GM19397 (cell line): ENCODE measurements around the gene EFCC1.

Experiments
- ATAC-seq: cut with Tn5 transposase; IDR thresholded peaks from one replicate; pipeline ENCODE4 v1.9.1; 2021; ENCODE audit warnings: mild to moderate bottlenecking, moderate library complexity; ENCODE audit not compliant: unreplicated experiment

Gene EFCC1

GRCh38 chr3:129031476-129032215 is 30.5 kb downstream of the EFCC1 start:
- no peak for ATAC-seq

- ATAC-seq = no peak
These were observed 31.6 kb downstream of the EFCC1 start for GRCh38 chr3:129032716-129033115.

GRCh38 chr3:129033151-129033550 is 32.0 kb downstream of the EFCC1 start:
- no peak for ATAC-seq

GRCh38 chr3:129033633-129034321 is 32.7 kb downstream of the EFCC1 start:
- no peak for ATAC-seq

- ATAC-seq = no peak
These were observed 33.5 kb downstream of the EFCC1 start for GRCh38 chr3:129034642-129035041.

GRCh38 chr3:129035360-129036221 is 34.5 kb downstream of the EFCC1 start:
- no peak for ATAC-seq

GRCh38 chr3:129036222-129037092 is 35.4 kb downstream of the EFCC1 start:
- no peak for ATAC-seq

- no peak for ATAC-seq
These were observed 36.0 kb downstream of the EFCC1 start for GRCh38 chr3:129037093-129037419.

- ATAC-seq = no peak
These were observed 37.2 kb downstream of the EFCC1 start for GRCh38 chr3:129038121-129038855.

GRCh38 chr3:129039271-129040038 is 38.4 kb downstream of the EFCC1 start:
- ATAC-seq = no peak

- no peak for ATAC-seq
These were observed 38.9 kb downstream of the EFCC1 start for GRCh38 chr3:129040039-129040336.

- no peak for ATAC-seq
These were observed 39.6 kb downstream of the EFCC1 start for GRCh38 chr3:129040579-129041300.

GRCh38 chr3:129045675-129046036 is 44.6 kb downstream of the EFCC1 start:
- ATAC-seq = no peak

GRCh38 chr3:129046037-129046731 is 45.1 kb downstream of the EFCC1 start:
- ATAC-seq = no peak

GRCh38 chr3:129046732-129047552 is 45.8 kb downstream of the EFCC1 start:
- no peak for ATAC-seq

GRCh38 chr3:129047553-129047839 is 46.4 kb downstream of the EFCC1 start:
- ATAC-seq = no peak

- ATAC-seq = no peak
These were observed 49.6 kb downstream of the EFCC1 start for GRCh38 chr3:129050556-129051295.
